Glutamatergic neuron (in vitro differentiated cells): ENCODE data around the gene MAPK4. TPM values are rescaled to one million over a fixed set of nuclear protein-coding genes. Genes with fewer than 3 reads are reported as not detected.

Experiments
- DNase-seq: peaks from one replicate; pipeline ENCODE4 v3.0.0; 2022
- H3K27ac Mint-ChIP-seq: one replicate; pipeline ENCODE4 v1.8.0; 2020; ENCODE audit warnings: mild to moderate bottlenecking, mixed read lengths, inconsistent platforms; ENCODE audit not compliant: unreplicated experiment
- H3K27me3 Mint-ChIP-seq: one replicate; pipeline ENCODE4 v1.8.0; 2020; ENCODE audit warnings: mild to moderate bottlenecking, moderate library complexity, mixed read lengths, inconsistent platforms; ENCODE audit not compliant: unreplicated experiment
- H3K36me3 Mint-ChIP-seq: one replicate; pipeline ENCODE4 v1.8.0; 2020; ENCODE audit warnings: mild to moderate bottlenecking, mixed read lengths, inconsistent platforms; ENCODE audit not compliant: unreplicated experiment
- H3K4me1 Mint-ChIP-seq: one replicate; pipeline ENCODE4 v1.8.0; 2020; ENCODE audit warnings: mild to moderate bottlenecking, low read depth, mixed read lengths, inconsistent platforms; ENCODE audit not compliant: unreplicated experiment
- H3K4me3 Mint-ChIP-seq: one replicate; pipeline ENCODE4 v1.8.0; 2020; ENCODE audit warnings: mild to moderate bottlenecking, mixed read lengths, inconsistent platforms; ENCODE audit not compliant: unreplicated experiment
- H3K9me3 Mint-ChIP-seq: one replicate; pipeline ENCODE4 v1.8.0; 2020; ENCODE audit warnings: mild to moderate bottlenecking, moderate library complexity, mixed read lengths, inconsistent platforms; ENCODE audit not compliant: unreplicated experiment
- CTCF ChIP-seq: fragments of 200-600 bp; sonication (generic); IDR thresholded peaks from one replicate; pipeline ENCODE4 v1.5.0; 2021; ENCODE audit not compliant: partially characterized antibody, unreplicated experiment
- total RNA-seq: library from RNA; stranded (reverse); fragmentation: NEBNext Ultra II Directional; extraction: Animal tissue kit (Norgen Biotek cat#: 25700); gene quantifications from one replicate; pipeline ENCODE4 v1.2.1, GENCODE V29; 2021; ENCODE audit not compliant: unreplicated experiment

The MAPK4 gene
- total RNA-seq, 1 donor from 2014 or later = 13.1 TPM

- H3K27ac Mint-ChIP-seq = peak overlapping the region; percentile 33
- DNase-seq = peak; percentile 31
- no peaks in the 10 kb centered on the region for H3K9me3 Mint-ChIP-seq
- TF ChIP-seq CTCF = no peak
- no peaks in the 10 kb centered on the region for H3K36me3 Mint-ChIP-seq
- peaks cover 13% of the 10 kb centered on the region for H3K4me1 Mint-ChIP-seq
- no peak overlapping the region for H3K4me3 Mint-ChIP-seq
- H3K27me3 Mint-ChIP-seq = peaks cover 4% of the 10 kb centered on the region
Measured at GRCh38 chr18:50751490-50751889, 191.6 kb downstream of the MAPK4 start.

- peaks cover 13% of the 10 kb centered on the region for H3K4me1 Mint-ChIP-seq
- peaks cover 4% of the 10 kb centered on the region for H3K27me3 Mint-ChIP-seq
- no peak overlapping the region for H3K4me3 Mint-ChIP-seq
- DNase-seq = no peak
- no peaks in the 10 kb centered on the region for H3K36me3 Mint-ChIP-seq
- TF ChIP-seq CTCF = no peak
- H3K27ac Mint-ChIP-seq = no peak overlapping the region
- H3K9me3 Mint-ChIP-seq = no peaks in the 10 kb centered on the region
Measured at GRCh38 chr18:50751947-50752346, 192.1 kb downstream of the MAPK4 start.

- no peaks in the 10 kb centered on the region for H3K9me3 Mint-ChIP-seq
- no peaks in the 10 kb centered on the region for H3K36me3 Mint-ChIP-seq
- H3K27me3 Mint-ChIP-seq = peaks cover 4% of the 10 kb centered on the region
- no peak overlapping the region for H3K4me3 Mint-ChIP-seq
- no peak for TF ChIP-seq CTCF
- DNase-seq = no peak
- peaks cover 12% of the 10 kb centered on the region for H3K4me1 Mint-ChIP-seq
- H3K27ac Mint-ChIP-seq = no peak overlapping the region
Measured at GRCh38 chr18:50753311-50753710, 193.4 kb downstream of the MAPK4 start.

- H3K4me1 Mint-ChIP-seq = peaks cover 6% of the 10 kb centered on the region
- no peaks in the 10 kb centered on the region for H3K36me3 Mint-ChIP-seq
- DNase-seq = no peak
- no peak overlapping the region for H3K27ac Mint-ChIP-seq
- peaks cover 4% of the 10 kb centered on the region for H3K27me3 Mint-ChIP-seq
- no peaks in the 10 kb centered on the region for H3K9me3 Mint-ChIP-seq
- no peak overlapping the region for H3K4me3 Mint-ChIP-seq
- no peak for TF ChIP-seq CTCF
Measured at GRCh38 chr18:50754297-50754696, 194.4 kb downstream of the MAPK4 start.

GRCh38 chr18:50757358-50757757 is 197.5 kb downstream of the MAPK4 start:
- no peak overlapping the region for H3K27ac Mint-ChIP-seq
- no peaks in the 10 kb centered on the region for H3K36me3 Mint-ChIP-seq
- H3K4me3 Mint-ChIP-seq = no peak overlapping the region
- DNase-seq = no peak
- H3K27me3 Mint-ChIP-seq = peaks cover 2% of the 10 kb centered on the region
- no peak for TF ChIP-seq CTCF
- H3K9me3 Mint-ChIP-seq = peaks cover 1% of the 10 kb centered on the region
- H3K4me1 Mint-ChIP-seq = no peaks in the 10 kb centered on the region
